Heart left ventricle (tissue), 13 donors: ENCODE results near the gene PABPN1L.

Source experiments
- CTCF ChIP-seq, 12 donors: fragments of 200-600 bp; sonication (generic) in 4 of 12; IDR thresholded peaks; one replicate each; pipeline versions ENCODE4 v1.5.0 to v1.8.0; 2018 to 2022; ENCODE audit warnings: antibody characterized with exemption in 12 of 12, mild to moderate bottlenecking in 5 of 12
- POLR2A ChIP-seq, 2 donors: fragments of 450-650 bp; IDR thresholded peaks; one replicate each; pipeline ENCODE4 v1.6.1; 2017; ENCODE audit warnings: antibody characterized with exemption in 2 of 2, mild to moderate bottlenecking in 2 of 2, moderate library complexity in 2 of 2
- donor health status: ischemic (EF 13 %, LVEDD 7.1; RV severe dilation, severe dysfunction).
- donor health status: DM: no; HTN: yes; CAD: no.
- donor health status: DM: no; HTN: no; CAD: no.
- donor health status: ischemic (EF 25% LVEDD 6.9; RV normal size, moderate dysfunction).
- donor health status: ischemic (EF 25% LVEDD 5.7; RV mildly dilated, moderate dysfunction).
- donor health status: ischemic (EF 35%, LVEDD 5.7; RV mildly dilated, moderate dysfunction).
- donor health status: nonischemic (EF 11% LVEDD 7.7; RV severe dilation, severe dysfunction).
- donor health status: DM: yes; HTN: yes; CAD: no.
- donor health status: PGD.
- donor health status: ischemic (EF 29% LVEDD 5.4; RV normal size, mild dysfunction).
- donor health status: nonischemic (EF 23%, LVEDD 6.1; RV moderate dilation, normal function).

DNA sequence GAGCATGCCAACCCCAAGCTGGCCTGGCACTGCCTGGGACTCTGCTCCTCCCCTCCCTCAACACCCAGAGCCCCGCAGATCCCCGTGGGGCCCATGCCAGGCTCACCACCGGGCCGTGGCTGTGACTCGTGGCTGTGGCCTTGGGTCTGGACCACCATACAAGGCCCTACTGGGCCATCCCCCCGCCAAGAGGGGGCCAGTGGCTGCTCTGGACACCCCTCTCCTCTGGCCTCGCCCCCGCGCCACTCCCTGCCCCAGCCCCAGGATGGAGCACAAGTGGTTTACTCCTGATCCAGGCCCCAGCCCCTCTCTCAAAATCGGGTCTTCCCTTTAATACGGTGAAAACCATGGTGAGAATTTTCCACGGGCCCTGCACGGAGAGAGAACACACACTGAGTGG is 3.0 kb downstream of the PABPN1L start:
- no peak for TF ChIP-seq CTCF (IDR thresholded peaks at IDR 0.05)
- TF ChIP-seq POLR2A (IDR thresholded peaks at IDR 0.05) = no peak
